Neutrophil (primary cell): ENCODE data around the gene TMEM179.

ENCODE experiments used
- H3K27ac ChIP-seq: fragments of 200-600 bp; sonication (generic); 2 replicates; pipeline ENCODE4 v1.5.1; 2016; ENCODE audit warnings: mild to moderate bottlenecking, moderate library complexity
- H3K27me3 ChIP-seq: fragments of 200-600 bp; sonication (generic); 2 replicates; pipeline ENCODE4 v1.6.0; 2016; ENCODE audit warnings: mild to moderate bottlenecking
- H3K36me3 ChIP-seq: fragments of 200-600 bp; sonication (generic); 2 replicates; pipeline ENCODE4 v1.5.1; 2017
- H3K4me1 ChIP-seq, 2 experiments: fragments of 200-600 bp in 1 of 2; sonication (generic) in 1 of 2; 1 replicate in 1 of 2; 2 replicates in 1 of 2; pipeline versions ENCODE4 v1.5.1 to v1.6.1; 2013 to 2016; ENCODE audit warnings: low read depth in 1 of 2, low read length in 1 of 2, mild to moderate bottlenecking in 1 of 2, moderate library complexity in 1 of 2; ENCODE audit not compliant: control insufficient read depth in 1 of 2, insufficient read depth in 1 of 2
- H3K4me3 ChIP-seq, 2 experiments: fragments of 200-600 bp in 1 of 2; sonication (generic) in 1 of 2; 1 replicate in 1 of 2; 2 replicates in 1 of 2; pipeline ENCODE4 v1.5.1; 2013 to 2016; ENCODE audit warnings: low read depth in 1 of 2, low read length in 1 of 2, mild to moderate bottlenecking in 1 of 2, moderate library complexity in 1 of 2
- H3K9me3 ChIP-seq: fragments of 200-600 bp; sonication (generic); 2 replicates; pipeline ENCODE4 v1.5.1; 2016
- TF ChIP-seq, protein P1 (sequence below): fragments of 200-600 bp; sonication (generic); IDR thresholded peaks from 2 replicates; pipeline ENCODE4 v1.5.1; 2016; ENCODE audit warnings: antibody characterized with exemption

TMEM179 gene

DNA sequence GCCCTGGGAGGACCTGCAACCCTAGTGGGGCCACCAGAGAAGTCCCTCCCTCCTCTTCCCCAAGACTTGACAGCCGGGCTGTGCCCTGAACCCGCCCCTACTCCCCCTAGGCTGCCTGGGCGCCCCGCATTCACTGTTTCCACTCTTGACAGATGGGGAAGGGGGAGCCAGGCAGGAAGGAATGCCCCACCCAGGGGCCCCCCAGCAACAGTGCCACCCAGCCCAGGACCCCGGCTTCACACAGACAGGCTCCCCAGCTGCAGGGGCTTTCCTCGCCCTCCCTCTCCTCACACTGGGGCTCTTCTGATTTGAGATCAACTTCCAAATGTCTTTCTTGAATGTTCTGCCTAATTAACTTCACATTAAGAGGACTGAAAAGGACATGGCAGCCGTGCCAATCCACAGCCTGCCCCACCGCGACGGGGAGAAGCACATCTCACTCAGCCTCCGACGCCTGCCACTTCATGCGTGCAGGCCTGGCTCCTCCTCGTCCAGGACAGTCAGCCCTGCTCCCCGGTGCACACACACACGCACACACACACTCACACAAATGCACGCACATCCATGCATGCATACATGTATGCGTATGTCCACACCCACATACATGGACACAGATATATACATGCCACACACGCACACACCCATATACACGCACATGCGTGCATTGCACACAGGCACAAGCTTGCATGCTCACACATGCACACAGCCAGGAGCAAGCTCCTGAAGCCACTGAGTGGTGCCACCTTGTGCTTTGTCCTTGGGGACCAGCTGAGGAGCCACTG is 44.6 kb downstream of the TMEM179 start:
- Histone ChIP-seq H3K27me3 (peaks cover 29% of the 10 kb centered on the region), H3K4me1 (no peaks in the 10 kb centered on the region), H3K27ac (no peak overlapping the region), H3K9me3 (no peaks in the 10 kb centered on the region), H3K4me3 (no peak overlapping the region), H3K36me3 (no peaks in the 10 kb centered on the region)
- TF ChIP-seq, protein P1, sequence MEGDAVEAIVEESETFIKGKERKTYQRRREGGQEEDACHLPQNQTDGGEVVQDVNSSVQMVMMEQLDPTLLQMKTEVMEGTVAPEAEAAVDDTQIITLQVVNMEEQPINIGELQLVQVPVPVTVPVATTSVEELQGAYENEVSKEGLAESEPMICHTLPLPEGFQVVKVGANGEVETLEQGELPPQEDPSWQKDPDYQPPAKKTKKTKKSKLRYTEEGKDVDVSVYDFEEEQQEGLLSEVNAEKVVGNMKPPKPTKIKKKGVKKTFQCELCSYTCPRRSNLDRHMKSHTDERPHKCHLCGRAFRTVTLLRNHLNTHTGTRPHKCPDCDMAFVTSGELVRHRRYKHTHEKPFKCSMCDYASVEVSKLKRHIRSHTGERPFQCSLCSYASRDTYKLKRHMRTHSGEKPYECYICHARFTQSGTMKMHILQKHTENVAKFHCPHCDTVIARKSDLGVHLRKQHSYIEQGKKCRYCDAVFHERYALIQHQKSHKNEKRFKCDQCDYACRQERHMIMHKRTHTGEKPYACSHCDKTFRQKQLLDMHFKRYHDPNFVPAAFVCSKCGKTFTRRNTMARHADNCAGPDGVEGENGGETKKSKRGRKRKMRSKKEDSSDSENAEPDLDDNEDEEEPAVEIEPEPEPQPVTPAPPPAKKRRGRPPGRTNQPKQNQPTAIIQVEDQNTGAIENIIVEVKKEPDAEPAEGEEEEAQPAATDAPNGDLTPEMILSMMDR = no peak

GRCh38 chr14:104559028-104559803 is 45.4 kb downstream of the TMEM179 start:
- Histone ChIP-seq H3K9me3 (no peaks in the 10 kb centered on the region), H3K36me3 (no peaks in the 10 kb centered on the region), H3K4me1 (no peaks in the 10 kb centered on the region), H3K27me3 (peaks cover 21% of the 10 kb centered on the region), H3K4me3 (no peak overlapping the region), H3K27ac (no peak overlapping the region)
- TF ChIP-seq, protein P1 = no peak

GRCh38 chr14:104558231-104559027 is 46.1 kb downstream of the TMEM179 start:
- no peak overlapping the region for H3K4me3 ChIP-seq
- peaks cover 13% of the 10 kb centered on the region for H3K27me3 ChIP-seq
- no peaks in the 10 kb centered on the region for H3K36me3 ChIP-seq
- H3K27ac ChIP-seq = no peak overlapping the region
- H3K4me1 ChIP-seq = no peaks in the 10 kb centered on the region
- no peaks in the 10 kb centered on the region for H3K9me3 ChIP-seq
- TF ChIP-seq, protein P1 = no peak

DNA sequence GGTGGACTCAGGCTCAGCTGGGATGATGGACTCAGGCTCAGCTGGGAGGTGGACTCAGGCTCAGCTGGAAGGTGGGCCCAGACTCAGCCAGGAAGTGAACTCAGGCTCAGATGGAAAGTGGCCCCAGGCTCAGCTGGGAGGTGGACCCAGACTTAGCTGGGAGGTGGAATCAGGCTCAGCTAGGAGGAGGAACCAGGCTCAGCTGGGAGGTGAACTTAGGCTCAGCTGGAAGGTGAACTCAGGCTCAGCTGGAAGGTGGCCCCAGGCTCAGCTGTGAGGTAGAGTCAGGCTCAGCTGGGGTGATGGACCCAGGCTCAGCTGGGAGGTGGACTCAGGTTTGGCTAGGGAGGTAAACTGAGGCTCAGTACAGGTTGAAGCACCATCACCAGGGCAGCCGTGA is 46.8 kb downstream of the TMEM179 start:
- TF ChIP-seq, protein P1 = no peak
- Histone ChIP-seq H3K36me3 (no peaks in the 10 kb centered on the region), H3K4me3 (no peak overlapping the region), H3K4me1 (no peaks in the 10 kb centered on the region), H3K27me3 (peaks cover 8% of the 10 kb centered on the region), H3K27ac (no peak overlapping the region), H3K9me3 (no peaks in the 10 kb centered on the region)

DNA sequence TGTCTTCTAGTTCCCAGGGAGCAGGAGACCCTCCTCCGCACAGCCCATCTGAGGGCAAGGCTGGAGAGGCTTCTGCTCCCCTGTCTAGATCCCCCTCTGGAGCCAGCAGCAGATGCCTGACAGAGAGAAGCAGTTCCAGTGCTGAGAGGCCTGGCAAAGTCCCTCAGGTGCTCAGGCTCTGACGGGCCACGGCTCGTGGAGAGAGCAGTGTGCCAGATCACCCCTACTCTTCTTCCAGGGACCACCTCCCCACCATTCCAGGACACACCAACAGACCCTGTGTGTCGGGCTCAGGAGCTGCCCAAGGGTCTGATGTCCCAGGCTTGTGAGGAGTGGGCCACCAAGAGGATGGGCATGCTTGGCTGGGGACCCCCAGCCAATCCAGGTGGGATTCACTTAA is 47.5 kb downstream of the TMEM179 start:
- Histone ChIP-seq H3K27me3 (peaks cover under 1% of the 10 kb centered on the region), H3K4me1 (no peaks in the 10 kb centered on the region), H3K9me3 (no peaks in the 10 kb centered on the region), H3K4me3 (no peak overlapping the region), H3K27ac (no peak overlapping the region), H3K36me3 (no peaks in the 10 kb centered on the region)
- TF ChIP-seq, protein P1 = no peak
